ENCODE measurements around the gene OTOG. TPM values are rescaled to one million over a fixed set of nuclear protein-coding genes. Genes with fewer than 3 reads are reported as not detected.

Gene OTOG
- total RNA-seq, 1 experiment from 2014 or later: not detected

GRCh38 chr11:17561526-17561925 is 14.5 kb downstream of the OTOG start:
- Histone ChIP-seq H3K27me3 (ENCODE audit: insufficient read depth, low read depth) (peaks cover 41% of the 10 kb centered on the region), H3K4me2 (no peak overlapping the region), H3K4me3 (no peak overlapping the region), H4K20me1 (ENCODE audit: insufficient read depth) (no peaks in the 10 kb centered on the region), H3F3A (ENCODE audit: insufficient read depth, low read depth) (no peaks in the 10 kb centered on the region), H3K79me2 (ENCODE audit: low read depth) (no peaks in the 10 kb centered on the region), H3K9me2 (ENCODE audit: insufficient read depth) (no peaks in the 10 kb centered on the region), H3K27ac (no peak overlapping the region), H3K36me3 (ENCODE audit: low read depth) (no peaks in the 10 kb centered on the region), H3K4me1 (replicated peaks; ENCODE audit: insufficient read depth) (no peaks in the 10 kb centered on the region), H3K9me3 (ENCODE audit: insufficient read depth, low read depth) (no peaks in the 10 kb centered on the region), H2AFZ (no peak overlapping the region)
- BruUV-seq (replicated peaks): no TSS peak
- CTCF ChIA-PET: no interaction called here
- DNase-seq: peak in 1 of 2 experiments; percentile 15
- POLR2A ChIA-PET (ENCODE audit: unreplicated experiment): no interaction called here
- TF ChIP-seq, protein P1, sequence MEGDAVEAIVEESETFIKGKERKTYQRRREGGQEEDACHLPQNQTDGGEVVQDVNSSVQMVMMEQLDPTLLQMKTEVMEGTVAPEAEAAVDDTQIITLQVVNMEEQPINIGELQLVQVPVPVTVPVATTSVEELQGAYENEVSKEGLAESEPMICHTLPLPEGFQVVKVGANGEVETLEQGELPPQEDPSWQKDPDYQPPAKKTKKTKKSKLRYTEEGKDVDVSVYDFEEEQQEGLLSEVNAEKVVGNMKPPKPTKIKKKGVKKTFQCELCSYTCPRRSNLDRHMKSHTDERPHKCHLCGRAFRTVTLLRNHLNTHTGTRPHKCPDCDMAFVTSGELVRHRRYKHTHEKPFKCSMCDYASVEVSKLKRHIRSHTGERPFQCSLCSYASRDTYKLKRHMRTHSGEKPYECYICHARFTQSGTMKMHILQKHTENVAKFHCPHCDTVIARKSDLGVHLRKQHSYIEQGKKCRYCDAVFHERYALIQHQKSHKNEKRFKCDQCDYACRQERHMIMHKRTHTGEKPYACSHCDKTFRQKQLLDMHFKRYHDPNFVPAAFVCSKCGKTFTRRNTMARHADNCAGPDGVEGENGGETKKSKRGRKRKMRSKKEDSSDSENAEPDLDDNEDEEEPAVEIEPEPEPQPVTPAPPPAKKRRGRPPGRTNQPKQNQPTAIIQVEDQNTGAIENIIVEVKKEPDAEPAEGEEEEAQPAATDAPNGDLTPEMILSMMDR (conservative IDR thresholded peaks at IDR 0.05): no peak
- no peak for TF ChIP-seq EZH2 (IDR thresholded peaks at IDR 0.05; ENCODE audit: low read depth)
- intact Hi-C loops (cut with micrococcal nuclease; ENCODE audit: unreplicated experiment): no loop called here

GRCh38 chr11:17563231-17563646 is 16.2 kb downstream of the OTOG start:
- Histone ChIP-seq H3K4me1 (replicated peaks; ENCODE audit: insufficient read depth) (no peaks in the 10 kb centered on the region), H3K9me3 (ENCODE audit: insufficient read depth, low read depth) (no peaks in the 10 kb centered on the region), H3K27ac (no peak overlapping the region), H3K79me2 (ENCODE audit: low read depth) (no peaks in the 10 kb centered on the region), H3K36me3 (ENCODE audit: low read depth) (no peaks in the 10 kb centered on the region), H3K27me3 (ENCODE audit: insufficient read depth, low read depth) (peaks cover 29% of the 10 kb centered on the region), H3F3A (ENCODE audit: insufficient read depth, low read depth) (no peaks in the 10 kb centered on the region), H3K4me2 (no peak overlapping the region), H3K9me2 (ENCODE audit: insufficient read depth) (no peaks in the 10 kb centered on the region), H3K4me3 (no peak overlapping the region), H2AFZ (no peak overlapping the region), H4K20me1 (ENCODE audit: insufficient read depth) (no peaks in the 10 kb centered on the region)
- no peak for DNase-seq
- ChIA-PET CTCF (no interaction called here), POLR2A (ENCODE audit: unreplicated experiment) (no interaction called here)
- no TSS peak for BruUV-seq (replicated peaks)
- intact Hi-C loops (cut with micrococcal nuclease; ENCODE audit: unreplicated experiment): no loop called here
- TF ChIP-seq, protein P1 (conservative IDR thresholded peaks at IDR 0.05): no peak; the same call in 1 of the 2 replicates
- no peak for TF ChIP-seq EZH2 (IDR thresholded peaks at IDR 0.05; ENCODE audit: low read depth)

DNA sequence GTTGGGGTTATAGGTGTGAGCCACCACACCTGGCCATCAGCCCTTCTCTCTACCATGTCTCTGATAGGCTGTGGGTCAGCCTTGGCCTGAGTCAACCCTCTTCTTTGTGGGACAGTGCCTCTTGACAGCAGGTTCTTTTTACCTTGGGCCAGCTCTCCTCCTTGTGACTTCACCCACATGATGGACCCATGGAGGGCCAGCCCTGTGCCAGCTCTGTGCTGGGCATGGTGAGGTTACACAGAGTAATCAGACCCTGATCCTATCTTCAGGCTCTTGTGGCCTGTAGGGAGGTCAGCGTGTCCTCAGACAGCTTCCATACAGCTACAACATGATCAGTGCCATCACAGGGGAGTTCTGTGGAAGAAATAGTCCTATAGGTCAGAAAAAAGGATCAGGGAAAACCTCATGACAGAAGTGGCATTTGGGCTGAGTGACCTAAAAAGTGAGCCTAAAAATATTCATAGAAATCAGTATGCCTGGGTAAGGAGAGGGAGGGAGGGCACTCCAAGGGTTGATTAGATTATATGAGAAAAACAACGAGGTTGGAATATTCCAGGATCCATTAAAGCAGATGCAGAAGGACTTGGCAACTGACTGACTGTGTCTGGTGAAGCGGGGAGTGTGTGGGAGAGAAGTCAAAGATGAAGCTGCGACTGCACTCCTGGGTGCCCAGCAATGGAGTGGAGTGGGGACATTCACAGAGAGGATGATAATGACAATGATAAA is 17.1 kb downstream of the OTOG start:
- no peak overlapping the region for H3K4me3 ChIP-seq
- no peaks in the 10 kb centered on the region for H3K9me3 ChIP-seq (ENCODE audit: insufficient read depth, low read depth)
- CTCF ChIA-PET: no interaction called here
- no peak overlapping the region for H2AFZ ChIP-seq
- POLR2A ChIA-PET (ENCODE audit: unreplicated experiment): no interaction called here
- no peaks in the 10 kb centered on the region for H4K20me1 ChIP-seq (ENCODE audit: insufficient read depth)
- no peaks in the 10 kb centered on the region for H3K9me2 ChIP-seq (ENCODE audit: insufficient read depth)
- H3K79me2 ChIP-seq (ENCODE audit: low read depth): no peaks in the 10 kb centered on the region
- H3K27ac ChIP-seq: no peak overlapping the region
- H3K36me3 ChIP-seq (ENCODE audit: low read depth): no peaks in the 10 kb centered on the region
- TF ChIP-seq, protein P1 (conservative IDR thresholded peaks at IDR 0.05): no peak
- no peak for TF ChIP-seq EZH2 (IDR thresholded peaks at IDR 0.05; ENCODE audit: low read depth)
- no peaks in the 10 kb centered on the region for H3F3A ChIP-seq (ENCODE audit: insufficient read depth, low read depth)
- H3K4me1 ChIP-seq (replicated peaks; ENCODE audit: insufficient read depth): no peaks in the 10 kb centered on the region
- H3K4me2 ChIP-seq: no peak overlapping the region
- intact Hi-C loops (cut with micrococcal nuclease; ENCODE audit: unreplicated experiment): no loop called here
- peaks cover 27% of the 10 kb centered on the region for H3K27me3 ChIP-seq (ENCODE audit: insufficient read depth, low read depth)
- no TSS peak for BruUV-seq (replicated peaks)
- no peak for DNase-seq
